Stimulated activated CD8-positive, alpha-beta memory T cell treated with anti-CD3 and anti-CD28 coated beads, Interleukin-12 subunit alpha, Interleukin-12 subunit beta, amount 100 ng/mL, for 24 hours (primary cell): ENCODE measurements around the gene GALM.
"Not testable (repeated sequence)": the region's sequence is repeated elsewhere in the genome, so short reads cannot be mapped to it uniquely, and the experiment has no call there.

Experiments used
- DNase-seq: peaks from one replicate; pipeline ENCODE4 v3.0.0-alpha.2; 2020; ENCODE audit errors: extremely low read depth

GALM gene

GRCh38 chr2:38740851-38741731, 75.2 kb downstream of the GALM start:
- no peak for DNase-seq

- no peak for DNase-seq
These were observed 77.1 kb downstream of the GALM start for GRCh38 chr2:38742797-38743559.

- DNase-seq, result no peak
These were observed 77.9 kb downstream of the GALM start for GRCh38 chr2:38743672-38744398.

- DNase-seq, result no peak
These were observed 78.5 kb downstream of the GALM start for GRCh38 chr2:38744399-38744780.

- DNase-seq, result no peak
These were observed 79.4 kb downstream of the GALM start for GRCh38 chr2:38745267-38745666.

GRCh38 chr2:38747007-38747424, 81.1 kb downstream of the GALM start:
- no peak for DNase-seq

GRCh38 chr2:38747819-38748218, 81.9 kb downstream of the GALM start:
- no peak for DNase-seq

GRCh38 chr2:38748391-38748790, 82.5 kb downstream of the GALM start:
- DNase-seq, result no peak

GRCh38 chr2:38748943-38749804, 83.3 kb downstream of the GALM start:
- no peak for DNase-seq

- peak; percentile 11 for DNase-seq
These were observed 84.3 kb downstream of the GALM start for GRCh38 chr2:38750011-38750890.

GRCh38 chr2:38750891-38751595, 85.1 kb downstream of the GALM start, which contains the start of gene SRSF7:
SRSF7 (minus strand) TSS chr2:38751361; CDS start chr2:38751256, 105 bp downstream.
- DNase-seq, result peak; percentile 92

GRCh38 chr2:38751596-38752410, 85.9 kb downstream of the GALM start:
- peak; percentile 7 for DNase-seq

- no peak for DNase-seq
These were observed 88.1 kb downstream of the GALM start for GRCh38 chr2:38754049-38754448.

- DNase-seq, result no peak
These were observed 88.6 kb downstream of the GALM start for GRCh38 chr2:38754506-38754905.

- not testable (repeated sequence) for DNase-seq
These were observed 90.0 kb downstream of the GALM start for GRCh38 chr2:38755891-38756290.

- DNase-seq, result no peak
These were observed 97.3 kb downstream of the GALM start for GRCh38 chr2:38763228-38763627.

- DNase-seq, result no peak
These were observed 97.8 kb downstream of the GALM start for GRCh38 chr2:38763728-38764127.

- no peak for DNase-seq
These were observed 99.2 kb downstream of the GALM start for GRCh38 chr2:38765149-38765548.

- DNase-seq, result no peak
These were observed 99.6 kb downstream of the GALM start for GRCh38 chr2:38765551-38765950.
